HG02852 (cell line): ENCODE measurements around the gene ZCCHC9.
"Not testable (repeated sequence)": the region's sequence is repeated elsewhere in the genome, so short reads cannot be mapped to it uniquely, and the experiment has no call there.

Experiments used
- ATAC-seq: cut with Tn5 transposase; IDR thresholded peaks from one replicate; pipeline ENCODE4 v1.9.1; 2021; ENCODE audit warnings: mild to moderate bottlenecking, moderate library complexity; ENCODE audit not compliant: unreplicated experiment

ZCCHC9 gene, protein sequence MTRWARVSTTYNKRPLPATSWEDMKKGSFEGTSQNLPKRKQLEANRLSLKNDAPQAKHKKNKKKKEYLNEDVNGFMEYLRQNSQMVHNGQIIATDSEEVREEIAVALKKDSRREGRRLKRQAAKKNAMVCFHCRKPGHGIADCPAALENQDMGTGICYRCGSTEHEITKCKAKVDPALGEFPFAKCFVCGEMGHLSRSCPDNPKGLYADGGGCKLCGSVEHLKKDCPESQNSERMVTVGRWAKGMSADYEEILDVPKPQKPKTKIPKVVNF

DNA sequence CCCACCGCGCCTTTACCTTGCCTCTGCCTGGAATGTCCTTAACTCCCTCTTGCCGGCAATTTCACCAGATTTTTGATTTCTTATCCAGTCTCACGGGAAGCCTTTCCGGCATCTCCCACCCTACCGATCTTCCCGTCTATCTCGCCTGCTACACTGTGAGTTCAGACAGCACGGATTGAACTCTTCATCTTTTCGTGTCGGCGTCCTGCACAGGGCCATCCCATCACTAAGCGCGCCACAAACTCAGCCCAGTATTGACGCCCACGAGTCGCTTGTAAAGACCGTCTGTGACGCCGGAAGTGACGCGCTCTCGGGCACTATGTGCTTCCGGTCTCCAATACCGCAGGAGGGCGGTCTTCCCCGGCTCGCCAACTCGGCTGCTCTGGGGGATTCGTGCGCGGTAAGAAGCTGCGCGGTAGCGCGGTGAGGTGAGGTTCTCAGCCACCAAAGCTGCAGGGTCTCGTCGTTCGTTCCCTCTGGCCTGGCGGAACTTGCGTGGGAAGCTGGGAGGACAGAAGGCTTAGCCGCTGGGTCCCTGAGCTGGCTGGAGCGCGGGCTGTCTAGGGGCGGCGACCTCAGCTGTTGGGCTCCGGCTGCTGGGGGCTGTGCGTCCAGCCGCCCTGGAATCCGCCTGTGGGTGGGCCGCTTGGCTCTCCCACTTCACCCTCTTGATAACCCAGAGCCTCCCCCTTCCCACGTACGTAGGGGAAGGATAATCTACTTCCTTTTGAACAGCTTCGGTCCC, at the start of gene ZCCHC9:
TSS of gene ZCCHC9 (plus strand) at position 317 of the 745 bp plus-strand sequence. CDS start 3,171 bp downstream, outside the sequence.
- peak; percentile 95 for ATAC-seq

DNA sequence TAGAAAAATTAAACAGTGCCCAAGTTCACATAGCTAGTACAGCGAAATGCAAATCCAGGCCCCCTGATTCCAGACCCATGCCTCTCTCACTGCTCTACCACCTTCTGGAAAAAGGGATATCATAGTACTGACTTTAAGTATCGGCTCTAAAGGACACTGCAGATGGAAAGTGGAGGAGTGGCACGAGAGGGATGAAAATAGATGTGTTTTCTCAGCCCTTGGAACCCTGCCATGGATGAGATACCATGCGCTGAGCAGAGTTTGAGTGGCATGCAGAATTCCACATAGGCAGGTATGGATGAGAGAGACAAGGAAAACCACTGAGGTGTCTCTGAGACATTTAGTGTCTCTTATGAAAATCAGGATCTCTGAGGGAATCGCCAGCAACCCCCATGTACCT, 49.5 kb upstream of the ZCCHC9 start:
- no peak for ATAC-seq

DNA sequence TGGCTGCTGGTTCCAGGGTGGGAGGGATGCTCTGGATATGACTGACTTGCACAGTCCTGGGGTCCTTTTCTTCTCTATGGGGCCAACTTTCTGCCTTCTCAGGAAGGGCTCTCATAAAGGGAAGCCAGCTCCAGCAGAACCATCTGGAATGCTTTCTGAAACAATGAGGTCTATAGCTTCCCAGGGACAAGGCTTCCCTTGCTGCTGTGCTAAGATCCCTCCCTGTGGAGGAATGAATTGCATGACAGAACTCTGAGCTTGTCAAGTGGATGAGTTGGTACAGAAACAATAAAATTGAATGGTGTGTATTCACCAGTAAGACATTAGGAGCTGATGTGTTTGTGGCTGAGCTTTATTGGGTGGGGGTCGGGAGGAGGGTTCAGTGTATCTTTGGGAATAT, 48.5 kb upstream of the ZCCHC9 start:
- no peak for ATAC-seq

DNA sequence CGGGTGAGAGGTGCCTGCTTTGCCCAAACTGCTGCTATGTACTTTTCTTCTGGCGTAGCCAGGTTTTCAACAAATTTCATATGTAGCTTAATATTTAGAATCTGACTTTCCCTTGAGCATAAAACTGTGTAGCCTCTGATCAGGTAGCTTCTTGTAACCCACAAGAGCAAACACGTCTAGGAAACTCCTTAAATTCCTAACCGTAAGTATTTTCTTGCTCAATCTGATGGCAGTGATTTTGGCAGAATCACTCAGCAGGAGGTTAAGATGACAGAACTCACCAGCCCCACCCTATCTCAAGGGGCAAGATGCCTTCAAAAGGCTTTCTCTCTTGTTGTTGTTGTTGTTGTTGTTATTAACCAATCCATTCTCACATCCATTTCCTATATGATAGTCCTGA, 47.5 kb upstream of the ZCCHC9 start:
- ATAC-seq = no peak

DNA sequence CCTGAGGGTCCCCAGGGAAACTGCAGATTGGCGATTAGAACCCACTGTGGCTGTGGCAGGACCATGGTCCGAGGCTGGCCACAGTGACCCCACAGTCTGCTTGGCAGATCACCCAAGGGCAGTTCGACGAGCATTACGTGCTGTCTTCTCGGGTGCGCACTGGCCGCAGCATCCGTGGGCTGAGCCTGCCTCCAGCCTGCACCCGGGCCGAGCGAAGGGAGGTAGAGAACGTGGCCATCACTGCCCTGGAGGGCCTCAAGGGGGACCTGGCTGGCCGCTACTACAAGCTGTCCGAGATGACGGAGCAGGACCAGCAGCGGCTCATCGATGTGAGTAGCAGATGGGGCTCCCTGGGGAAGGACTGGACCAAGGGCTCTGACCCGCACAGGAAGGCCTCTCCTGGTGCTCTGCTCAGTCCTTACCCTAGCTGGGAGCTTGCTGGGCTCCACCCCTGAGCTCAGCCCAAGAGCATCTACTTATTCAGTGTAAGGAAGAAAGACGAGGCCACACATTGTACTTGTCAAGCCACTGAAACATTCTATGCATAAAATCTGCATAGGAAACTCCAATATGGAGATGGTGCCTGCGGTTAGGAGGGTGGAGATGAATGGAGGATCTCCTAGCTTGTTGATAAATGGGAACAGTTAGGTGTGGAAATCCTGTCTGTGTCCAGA, 46.4 kb upstream of the ZCCHC9 start:
- ATAC-seq = no peak

DNA sequence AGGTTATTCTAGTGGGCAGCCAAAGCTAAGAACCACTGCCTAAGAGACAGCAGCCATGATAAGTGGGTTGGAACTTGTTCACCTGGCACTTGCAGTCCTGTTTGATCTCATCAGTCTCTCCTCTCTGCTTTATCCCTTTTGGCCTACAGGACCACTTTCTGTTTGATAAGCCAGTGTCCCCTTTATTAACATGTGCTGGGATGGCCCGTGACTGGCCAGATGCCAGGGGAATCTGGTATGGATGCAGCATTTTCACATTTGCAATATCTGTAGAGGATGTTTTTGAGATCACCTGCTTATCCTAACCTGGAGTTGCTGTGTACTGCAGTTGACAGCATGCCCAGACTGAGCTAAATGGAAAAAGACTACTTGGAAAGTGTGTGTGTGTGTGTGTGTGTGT, 44.6 kb upstream of the ZCCHC9 start:
- no peak for ATAC-seq

DNA sequence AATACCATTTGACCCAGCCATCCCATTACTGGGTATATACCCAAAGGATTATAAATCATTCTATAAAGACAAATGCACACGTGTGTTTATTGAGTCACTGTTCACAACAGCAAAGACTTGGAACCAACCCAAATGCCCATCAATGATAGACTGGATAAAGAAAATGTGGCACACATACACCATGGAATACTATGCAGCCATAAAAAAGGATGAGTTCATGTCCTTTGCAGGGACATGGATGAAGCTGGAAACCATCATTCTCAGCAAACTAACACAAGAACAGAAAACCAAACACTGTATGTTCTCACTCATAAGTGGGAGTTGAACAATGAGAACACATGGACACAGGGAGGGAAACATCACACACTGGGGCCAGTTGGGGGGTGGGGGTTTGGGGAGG, 38.6 kb upstream of the ZCCHC9 start:
- not testable (repeated sequence) for ATAC-seq

DNA sequence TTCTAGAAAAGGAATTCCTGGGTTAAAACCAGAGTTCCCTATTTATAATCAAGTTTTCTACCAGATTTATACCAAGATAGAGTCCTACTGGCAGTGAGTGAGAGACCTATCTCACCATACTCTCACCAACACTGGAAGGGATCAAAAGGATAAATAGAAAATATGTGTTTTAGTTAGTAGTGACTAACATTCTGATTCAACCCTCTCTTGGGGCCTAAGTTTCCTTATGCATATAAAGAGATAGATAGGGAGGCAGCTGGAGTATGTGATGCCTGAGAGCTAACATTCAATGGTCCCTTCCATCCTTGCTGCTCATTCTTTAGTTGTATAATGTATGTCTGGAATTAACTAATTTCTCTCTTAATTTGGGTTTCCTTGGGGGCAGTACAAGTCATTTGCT, 36.3 kb upstream of the ZCCHC9 start:
- no peak for ATAC-seq

DNA sequence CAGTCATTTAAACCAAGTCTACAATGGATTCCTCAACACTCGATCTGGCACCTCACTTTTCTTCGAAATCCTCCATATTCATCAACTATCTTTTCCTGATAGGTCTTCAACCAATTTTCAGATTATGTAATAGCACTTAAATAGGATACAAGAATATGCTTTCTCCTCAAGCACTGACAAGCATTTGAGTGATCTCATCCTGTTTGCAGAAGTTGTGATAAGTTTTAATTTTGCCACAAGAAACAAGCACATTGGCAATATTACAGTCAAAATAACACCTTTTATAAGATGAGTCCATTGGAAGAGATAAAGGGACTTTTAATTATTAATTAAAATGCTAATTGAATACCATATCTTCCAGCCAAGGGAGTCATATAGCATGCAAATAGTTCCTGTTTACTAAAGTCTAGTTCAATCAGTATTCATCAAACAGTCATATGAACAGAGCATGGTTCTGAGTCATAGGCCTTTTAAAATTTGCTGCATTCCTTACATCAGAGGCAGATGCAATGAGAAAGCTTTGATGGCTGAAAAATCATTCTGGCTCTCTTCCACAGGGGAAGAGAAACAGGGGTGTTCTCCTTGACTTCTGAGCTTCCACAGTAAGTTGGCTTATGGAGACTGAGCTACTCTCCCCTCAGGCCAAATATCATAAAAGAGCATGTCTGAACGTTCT, 32.7 kb upstream of the ZCCHC9 start:
- no peak for ATAC-seq

DNA sequence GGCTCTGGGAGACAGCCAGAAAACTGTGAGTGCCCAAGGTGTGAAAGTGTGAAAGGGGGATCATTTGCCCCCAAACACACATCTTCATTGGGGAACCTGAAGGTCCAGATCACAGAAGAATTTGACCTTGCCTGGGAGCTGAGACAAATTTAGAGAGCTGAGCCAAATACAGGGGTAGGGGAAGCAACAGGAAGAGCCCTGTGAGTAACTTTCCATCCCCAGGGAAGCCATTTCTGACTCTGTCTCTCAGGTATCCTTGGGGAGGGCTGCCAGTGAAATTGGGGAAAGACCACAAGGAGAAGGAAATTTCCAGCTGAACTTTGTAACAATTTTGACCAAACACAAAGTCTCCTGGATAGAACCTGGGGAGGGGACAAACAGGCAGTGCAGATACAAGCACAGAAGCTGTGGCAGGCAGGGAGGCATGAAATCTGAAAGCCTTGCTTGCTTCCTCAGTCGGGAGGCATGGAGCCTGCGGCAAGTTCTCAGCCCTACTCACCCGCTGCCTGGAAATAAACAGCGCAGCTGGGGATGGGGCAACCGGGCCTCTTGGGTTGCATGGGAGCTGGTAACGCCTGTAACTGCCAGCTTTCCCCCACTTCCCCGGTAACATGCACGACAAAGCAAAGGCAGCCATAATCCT, 31.5 kb upstream of the ZCCHC9 start:
- no peak for ATAC-seq

DNA sequence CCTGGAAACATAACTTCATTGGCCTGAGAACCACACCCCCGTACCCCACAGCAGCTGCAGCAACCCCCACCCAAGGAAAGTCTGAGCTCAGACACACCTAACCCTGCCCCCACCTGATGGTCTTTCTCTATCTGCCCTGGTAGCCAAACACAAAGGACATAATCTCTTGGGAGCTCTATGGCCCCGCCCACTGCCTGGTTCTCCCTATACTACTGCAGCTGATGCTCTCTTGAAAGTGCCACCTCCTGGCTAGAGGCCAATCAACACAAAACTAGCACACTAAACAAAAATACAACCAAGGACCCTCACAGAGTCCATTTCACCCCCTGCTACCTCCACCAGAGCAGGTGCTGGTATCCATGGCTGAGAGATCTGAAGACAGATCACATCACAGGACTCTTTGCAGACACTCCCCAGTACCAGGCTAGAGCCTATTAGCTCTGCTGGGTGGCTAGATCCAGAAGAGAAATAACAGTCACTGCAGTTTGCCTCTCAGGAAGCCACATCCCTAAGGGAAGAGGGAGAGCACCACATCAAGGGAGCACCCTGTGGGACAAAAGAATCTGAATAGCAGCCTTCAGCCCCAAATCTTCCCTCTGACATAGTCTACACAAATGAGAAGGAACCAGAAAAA, 30.9 kb upstream of the ZCCHC9 start:
- ATAC-seq = not testable (repeated sequence)

DNA sequence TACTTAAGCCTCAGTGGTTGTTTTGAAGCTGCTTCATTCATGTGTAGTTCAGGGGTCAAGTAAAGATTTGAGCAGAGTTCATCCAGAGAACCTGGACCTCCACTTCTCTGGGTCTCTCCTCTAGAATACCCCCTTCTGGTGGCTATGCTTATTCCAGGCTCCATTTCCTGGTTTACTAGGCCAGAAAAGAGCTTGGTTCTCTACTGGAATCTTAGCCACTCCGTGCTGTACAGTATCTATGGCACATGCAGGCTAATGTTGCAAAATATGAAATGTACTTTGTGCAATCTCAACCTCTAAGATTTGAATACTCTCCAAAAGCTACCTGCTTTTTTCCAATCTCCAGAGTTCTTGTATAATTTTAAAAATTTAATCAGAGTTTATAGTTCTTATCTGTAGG, 17.4 kb upstream of the ZCCHC9 start:
- no peak for ATAC-seq

DNA sequence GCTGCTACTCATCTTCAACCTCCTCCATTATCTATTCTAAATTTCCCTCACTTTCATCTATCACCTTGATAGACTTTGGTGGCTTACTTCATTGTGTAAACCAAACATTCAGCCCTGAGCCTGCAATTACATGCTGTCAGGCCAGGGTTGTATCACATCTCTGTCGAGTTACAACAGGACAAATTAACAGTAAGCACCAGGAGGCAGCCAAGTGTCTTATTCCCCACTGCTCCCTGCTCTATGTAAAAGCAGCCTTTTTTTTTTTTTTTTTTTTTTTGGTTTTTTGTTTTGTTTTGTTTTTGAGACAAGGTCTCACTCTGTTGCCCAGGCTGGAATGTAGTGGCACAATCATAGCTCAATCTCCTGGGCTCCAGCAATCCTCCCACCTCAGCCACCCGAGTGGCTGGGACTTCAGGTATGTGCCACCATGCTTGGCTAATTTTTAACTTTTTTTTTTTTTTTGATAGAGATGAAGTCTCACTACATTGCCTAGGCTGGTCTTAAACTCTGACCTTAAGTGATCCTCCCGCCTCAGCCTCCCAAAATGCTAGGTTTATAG, 15.2 kb upstream of the ZCCHC9 start:
- no peak for ATAC-seq

DNA sequence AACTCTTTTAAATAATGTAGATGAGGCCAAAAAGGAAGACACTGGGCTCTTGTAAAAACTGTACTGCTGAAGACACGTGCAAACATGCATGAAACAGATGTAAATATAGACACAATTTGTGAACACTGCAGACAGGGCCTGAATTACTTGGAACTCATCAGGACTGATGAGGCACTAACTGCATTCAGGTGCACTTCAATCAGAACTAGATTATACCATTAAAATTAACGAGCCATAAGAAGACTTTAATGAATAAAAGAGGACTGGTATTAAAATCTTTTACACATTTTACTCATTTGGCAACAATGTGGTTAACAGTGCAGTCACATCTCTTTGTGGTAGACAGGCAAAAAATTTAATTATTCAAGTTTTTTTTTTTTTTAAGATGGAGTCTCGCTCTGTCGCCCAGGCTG, 13.4 kb upstream of the ZCCHC9 start:
- no peak for ATAC-seq

DNA sequence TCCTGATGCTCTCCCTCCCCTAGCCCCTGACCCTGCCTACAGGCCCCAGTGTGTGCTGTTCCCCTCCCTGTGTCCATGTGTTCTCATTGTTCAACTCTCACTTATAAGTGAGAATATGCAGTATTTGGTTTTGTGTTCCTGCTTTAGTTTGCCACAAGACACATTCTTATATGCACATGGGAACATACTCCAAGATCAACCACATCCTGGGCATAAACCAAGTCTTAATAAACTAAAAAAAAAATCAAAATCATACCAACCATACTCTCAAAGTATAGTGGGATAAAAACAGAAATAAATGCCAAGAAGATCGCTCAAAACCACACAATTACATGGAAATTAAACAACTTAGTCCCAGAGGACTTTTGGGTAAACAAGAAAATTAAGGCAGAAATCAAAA, 11.2 kb upstream of the ZCCHC9 start:
- no peak for ATAC-seq

DNA sequence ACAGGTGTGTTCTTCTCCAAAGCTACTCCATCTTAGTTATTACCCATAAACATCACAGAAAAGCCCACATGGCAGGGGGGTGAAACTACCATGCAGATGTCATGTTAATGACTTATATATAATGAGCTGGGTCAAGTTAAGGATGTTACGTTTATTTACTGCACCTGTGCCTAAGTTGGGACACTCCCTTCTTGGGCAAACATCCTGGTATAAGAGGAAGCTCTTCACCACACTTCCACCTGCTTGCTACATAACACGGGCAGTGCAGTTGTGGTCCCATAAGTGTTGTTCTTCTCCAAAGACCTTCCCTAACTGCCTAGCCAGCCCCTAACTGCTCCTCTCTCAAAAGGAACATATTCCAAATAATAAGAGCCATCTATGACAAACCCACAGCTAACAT, 9.3 kb upstream of the ZCCHC9 start:
- no peak for ATAC-seq

DNA sequence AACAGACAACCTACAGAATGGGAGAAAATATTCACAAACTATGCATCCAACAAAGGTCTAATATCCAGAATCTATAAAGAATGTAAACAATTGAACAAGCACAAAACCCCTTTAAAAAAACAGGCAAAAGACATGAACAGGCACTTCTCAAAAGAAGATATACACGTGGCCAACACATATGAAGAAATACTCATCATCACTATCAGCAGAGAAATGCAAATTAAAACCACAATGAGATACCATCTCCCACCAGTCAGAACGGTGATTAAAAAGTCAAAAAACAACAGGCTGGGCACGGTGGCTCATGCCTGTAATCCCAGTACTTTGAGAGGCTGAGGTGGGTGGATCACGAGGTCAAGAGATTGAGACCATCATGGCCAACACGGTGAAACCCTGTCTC, 7.4 kb upstream of the ZCCHC9 start:
- not testable (repeated sequence) for ATAC-seq

DNA sequence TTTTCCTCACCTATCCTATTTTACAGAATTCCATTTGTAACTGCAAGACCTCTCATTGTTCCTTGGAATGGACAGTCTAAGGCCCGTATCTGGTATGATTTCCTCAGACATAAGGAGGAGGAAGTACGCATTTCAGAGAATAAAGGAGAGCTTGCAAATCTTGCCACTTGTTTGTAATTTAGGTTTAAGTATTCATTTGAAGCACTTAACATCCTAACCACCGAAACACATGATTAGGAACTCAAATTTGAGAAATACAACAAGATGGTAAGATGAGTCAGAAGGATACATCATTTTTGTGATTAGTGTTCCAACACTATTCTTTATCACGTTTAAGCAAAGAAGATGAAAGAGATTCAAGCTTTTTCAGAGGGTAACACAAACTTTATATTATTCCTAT, 3.9 kb upstream of the ZCCHC9 start:
- no peak for ATAC-seq

DNA sequence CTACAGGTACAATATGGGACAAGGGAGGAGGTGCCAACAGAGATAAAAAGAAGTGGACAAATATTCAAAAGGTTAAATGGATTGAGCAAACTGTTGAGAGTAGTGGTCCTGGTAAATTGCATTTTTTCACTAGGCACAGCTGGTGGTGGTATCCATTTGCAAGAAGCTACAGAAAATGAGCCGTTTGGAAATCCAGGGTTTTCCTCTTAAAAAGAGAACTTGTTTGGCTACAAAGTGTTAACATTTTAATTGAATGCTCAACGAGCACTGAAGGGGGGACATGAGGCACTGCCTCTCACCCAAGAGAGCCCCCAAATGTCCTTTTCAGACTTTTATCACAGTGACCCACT, 491 bp upstream of the ZCCHC9 start:
- ATAC-seq = no peak

DNA sequence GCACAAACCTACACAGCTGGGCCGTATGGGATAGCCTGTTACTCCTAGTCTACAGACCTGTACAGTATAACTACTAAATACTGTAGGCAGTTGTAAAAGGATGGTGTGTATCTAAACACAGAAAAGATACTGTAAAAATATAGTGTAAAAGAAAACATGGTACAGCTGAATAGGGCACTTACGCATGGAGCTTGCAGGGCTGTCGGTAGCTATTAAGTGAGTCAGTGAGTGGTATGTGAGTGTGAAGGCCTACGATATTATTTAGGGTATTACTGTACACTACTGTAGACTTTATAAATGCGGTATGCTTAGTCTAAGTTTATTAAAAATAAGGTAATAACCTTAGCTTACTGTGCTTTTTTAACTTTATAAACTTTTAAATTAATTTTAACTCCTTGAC, 1.2 kb downstream of the ZCCHC9 start:
- no peak for ATAC-seq
